G401 (cell line): ENCODE data around the gene SSC4D. TPM values are rescaled to one million over a fixed set of nuclear protein-coding genes. Genes with fewer than 3 reads are reported as not detected.

Source experiments
- DNase-seq: peaks from one replicate; pipeline ENCODE4 v3.0.0-alpha.2; 2015; ENCODE audit warnings: low spot score
- in situ Hi-C: cut with HindIII; loops from 2 replicates; pipeline ENCODE4 v1.10.0; 2016; ENCODE audit warnings: low sequenced_read_pairs, mixed read lengths
- total RNA-seq: library from RNA; depleted of rRNA; stranded (reverse); fragments of >200 nt; shearing (Covaris generic); gene quantifications from 2 replicates; pipeline ENCODE4 v1.2.3, GENCODE V29; 2014; rRNA removed

The SSC4D gene
- total RNA-seq, 1 experiment from 2014 or later = 8.5 TPM

DNA sequence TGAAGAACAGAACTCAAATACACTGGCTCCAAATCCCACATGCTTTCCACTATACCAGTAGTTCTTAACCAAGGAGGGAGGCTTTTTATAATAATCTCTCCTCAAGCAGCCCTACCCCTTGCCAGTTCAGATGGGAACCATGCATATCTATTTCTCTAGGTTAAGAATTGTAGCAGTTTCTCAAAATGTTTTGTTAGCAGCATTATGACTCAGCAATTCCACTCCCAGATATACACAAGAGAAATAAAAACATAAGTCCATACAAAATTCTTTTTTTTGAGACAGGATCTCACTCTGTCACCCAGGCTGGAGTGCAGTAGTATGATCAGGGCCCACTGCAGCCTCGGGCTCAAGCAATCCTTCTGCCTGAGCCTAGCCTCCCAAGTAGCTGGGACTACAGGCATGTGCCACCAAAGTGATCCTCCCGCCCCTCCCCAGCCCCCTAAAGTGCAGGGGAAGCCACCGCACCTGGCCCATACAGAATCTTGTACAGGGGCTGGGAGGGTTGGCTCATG is 68.8 kb downstream of the SSC4D start:
- DNase-seq = no peak
- in situ Hi-C loops = no loop called here

Other genes with a start within 250 kb of the SSC4D start
- 5.8 and 8.5 TPM in 2 replicates for gene SRRM3, start 207.8 kb downstream of the SSC4D start, total RNA-seq
- 129 and 145 TPM in 2 replicates for gene HSPB1, start 107.0 kb downstream of the SSC4D start, total RNA-seq
- gene YWHAG, start 50.7 kb downstream of the SSC4D start, total RNA-seq = 88.9 and 113 TPM in 2 replicates
- 1.3 and 3.0 TPM in 2 replicates for gene ZP3, start 15.3 kb upstream of the SSC4D start, total RNA-seq
- 15.8 and 20.1 TPM in 2 replicates for gene DTX2, start 52.0 kb upstream of the SSC4D start, total RNA-seq
- gene UPK3B, start 100.9 kb upstream of the SSC4D start, total RNA-seq = 20.1 and 24.1 TPM in 2 replicates
- gene SPDYE16, start 133.6 kb upstream of the SSC4D start, total RNA-seq = not detected in 2 replicates
- not detected in 2 replicates for gene POMZP3, start 217.6 kb upstream of the SSC4D start, total RNA-seq